Calu3 (cell line): ENCODE measurements around the gene HOXB6. TPM values are rescaled to one million over a fixed set of nuclear protein-coding genes. Genes with fewer than 3 reads are reported as not detected.

Source experiments
- BruUV-seq: library from RNA; stranded (reverse); fragments of 400-500 nt; replicated peaks from 2 replicates; lab custom pipeline; 2021; lab: Mats Ljungman, UMichigan
- CTCF ChIA-PET: fragments of 300-600 bp; sonication (Branson Sonifier 250); formaldehyde crosslinking; loops from one replicate; lab custom pipeline; 2022; ENCODE audit warnings: antibody characterized with exemption; lab: Charles Lee
- DNase-seq: peaks from one replicate; pipeline ENCODE4 v3.0.0; 2022
- H3K27ac Mint-ChIP-seq: one replicate; pipeline ENCODE4 v1.8.0; 2022; ENCODE audit warnings: mixed read lengths; ENCODE audit not compliant: unreplicated experiment
- H3K27me3 Mint-ChIP-seq: one replicate; pipeline ENCODE4 v1.8.0; 2022; ENCODE audit warnings: mixed read lengths; ENCODE audit not compliant: unreplicated experiment
- H3K36me3 Mint-ChIP-seq: one replicate; pipeline ENCODE4 v1.8.0; 2022; ENCODE audit warnings: mild to moderate bottlenecking, moderate library complexity, mixed read lengths; ENCODE audit not compliant: insufficient read depth, unreplicated experiment
- H3K4me1 Mint-ChIP-seq: one replicate; pipeline ENCODE4 v1.8.0; 2022; ENCODE audit warnings: mild to moderate bottlenecking, low read depth, mixed read lengths; ENCODE audit not compliant: unreplicated experiment
- H3K4me3 Mint-ChIP-seq: one replicate; pipeline ENCODE4 v1.8.0; 2022; ENCODE audit warnings: mild to moderate bottlenecking, low read depth, moderate library complexity, mixed read lengths; ENCODE audit not compliant: unreplicated experiment
- H3K9me3 Mint-ChIP-seq: one replicate; pipeline ENCODE4 v1.8.0; 2022; ENCODE audit warnings: low read depth, mixed read lengths; ENCODE audit not compliant: unreplicated experiment
- intact Hi-C: fragments of 100-400 bp; cut with micrococcal nuclease; formaldehyde crosslinking; loops from one replicate; pipeline ENCODE4 v1.10.0; 2022; ENCODE audit not compliant: unreplicated experiment
- total RNA-seq: library from RNA; stranded (reverse); gene quantifications from 2 replicates; pipeline ENCODE4 v1.2.3, GENCODE V29; 2022
- TF ChIP-seq, protein P1 (sequence below): fragments of 200-600 bp; IDR thresholded peaks from one replicate; pipeline ENCODE4 v1.8.0; 2022; ENCODE audit warnings: antibody characterized with exemption; ENCODE audit not compliant: unreplicated experiment

The HOXB6 gene
- total RNA-seq, 1 experiment from 2014 or later: 140 TPM

DNA sequence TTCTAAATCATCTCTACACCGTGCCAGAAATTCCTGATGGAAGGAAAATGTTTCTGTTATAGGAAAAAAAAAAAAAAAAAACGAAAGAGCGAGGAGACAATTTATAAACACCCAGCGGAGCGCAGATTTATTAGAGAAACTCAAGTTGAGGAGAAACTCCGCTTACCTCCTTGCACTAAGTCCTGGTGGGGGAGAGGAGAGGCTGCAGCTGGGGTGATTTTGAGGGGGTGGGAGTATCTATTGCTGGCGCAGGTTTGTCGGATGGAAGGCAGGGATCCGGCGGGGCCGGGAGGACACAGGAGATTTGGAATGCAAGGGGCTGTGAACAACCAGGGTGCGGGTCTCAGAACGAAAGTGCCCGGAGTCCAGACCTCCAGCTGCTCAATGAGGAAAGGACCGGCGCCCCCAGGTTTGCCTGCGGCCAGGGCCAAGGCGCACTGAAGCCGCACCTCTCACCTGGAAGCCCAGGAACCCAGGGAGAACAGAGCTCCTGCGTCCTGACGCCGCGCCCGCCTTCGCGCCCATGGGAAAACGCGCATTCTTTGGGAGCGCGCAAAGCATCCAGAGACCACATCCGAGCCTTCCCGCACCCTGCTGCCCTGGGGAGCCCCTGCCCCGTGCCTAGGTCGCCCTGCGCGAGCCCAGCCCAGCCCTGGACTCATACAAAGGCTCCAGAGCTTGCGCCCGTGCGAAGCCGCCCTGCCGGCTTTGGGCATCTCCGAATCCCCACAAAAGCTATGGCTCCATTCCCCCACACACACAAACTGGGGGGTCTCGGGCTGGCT lies 12.9 kb upstream of the HOXB6 start:
- intact Hi-C loops: loop anchor here (1.0 to 5.0 kb wide), 6 partner anchors 17 to 593 kb away; no protein-coding TSS in a partner anchor
- Mint-ChIP-seq H3K4me1 (peaks cover 64% of the 10 kb centered on the region), H3K36me3 (peaks cover 98% of the 10 kb centered on the region), H3K27me3 (peaks cover 81% of the 10 kb centered on the region), H3K27ac (peak overlapping the region; percentile 74), H3K4me3 (peak overlapping the region; percentile 88), H3K9me3 (no peaks in the 10 kb centered on the region)
- DNase-seq: no peak
- BruUV-seq: no TSS peak
- TF ChIP-seq, protein P1, sequence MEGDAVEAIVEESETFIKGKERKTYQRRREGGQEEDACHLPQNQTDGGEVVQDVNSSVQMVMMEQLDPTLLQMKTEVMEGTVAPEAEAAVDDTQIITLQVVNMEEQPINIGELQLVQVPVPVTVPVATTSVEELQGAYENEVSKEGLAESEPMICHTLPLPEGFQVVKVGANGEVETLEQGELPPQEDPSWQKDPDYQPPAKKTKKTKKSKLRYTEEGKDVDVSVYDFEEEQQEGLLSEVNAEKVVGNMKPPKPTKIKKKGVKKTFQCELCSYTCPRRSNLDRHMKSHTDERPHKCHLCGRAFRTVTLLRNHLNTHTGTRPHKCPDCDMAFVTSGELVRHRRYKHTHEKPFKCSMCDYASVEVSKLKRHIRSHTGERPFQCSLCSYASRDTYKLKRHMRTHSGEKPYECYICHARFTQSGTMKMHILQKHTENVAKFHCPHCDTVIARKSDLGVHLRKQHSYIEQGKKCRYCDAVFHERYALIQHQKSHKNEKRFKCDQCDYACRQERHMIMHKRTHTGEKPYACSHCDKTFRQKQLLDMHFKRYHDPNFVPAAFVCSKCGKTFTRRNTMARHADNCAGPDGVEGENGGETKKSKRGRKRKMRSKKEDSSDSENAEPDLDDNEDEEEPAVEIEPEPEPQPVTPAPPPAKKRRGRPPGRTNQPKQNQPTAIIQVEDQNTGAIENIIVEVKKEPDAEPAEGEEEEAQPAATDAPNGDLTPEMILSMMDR: no peak
- CTCF ChIA-PET: interaction anchor here (0.9 to 2.0 kb wide), 11 partner anchors 16 to 592 kb away, joined by 3 to 15 read pairs (median 7); no protein-coding TSS in a partner anchor

DNA sequence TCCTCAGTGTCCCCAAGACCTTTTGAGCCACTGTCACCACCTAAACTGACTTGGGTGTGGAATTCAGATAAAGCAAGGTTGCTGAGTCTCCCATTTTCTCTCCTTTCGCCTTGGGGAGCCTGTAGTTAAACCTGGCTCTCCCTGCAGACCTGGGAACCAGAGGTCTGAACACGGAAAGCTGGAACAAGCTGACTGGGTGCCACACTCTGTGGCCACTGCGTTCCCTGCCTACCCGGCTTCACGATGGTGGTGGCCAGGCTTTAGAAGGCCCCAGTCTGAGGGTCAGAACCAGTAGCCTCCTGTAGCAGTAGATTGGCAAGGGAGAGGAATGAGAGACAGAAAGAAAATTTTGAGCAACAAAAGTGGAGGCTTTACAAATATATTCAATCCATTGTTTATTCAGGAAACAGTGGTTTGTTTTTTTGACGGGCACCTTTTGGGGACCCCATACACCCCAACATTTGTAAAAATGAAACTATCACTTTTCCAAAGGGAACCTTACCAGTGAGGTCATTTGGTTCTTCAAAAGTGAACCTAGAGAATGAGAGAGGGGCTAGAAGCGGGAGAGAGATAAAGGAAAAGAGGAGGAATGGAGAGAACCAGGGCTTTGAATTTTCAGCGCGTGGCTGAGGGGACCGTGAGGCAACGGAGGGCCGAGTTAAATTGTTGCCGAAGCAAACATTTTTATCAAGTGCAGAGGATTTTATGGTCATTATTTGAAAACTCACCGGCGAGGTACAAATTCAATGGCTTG lies 12.1 kb upstream of the HOXB6 start:
- CTCF ChIA-PET: interaction anchor here (1.0 to 2.9 kb wide), 6 partner anchors 16 to 354 kb away, joined by 5 to 15 read pairs (median 8); no protein-coding TSS in a partner anchor
- BruUV-seq: no TSS peak
- TF ChIP-seq, protein P1: no peak
- Mint-ChIP-seq H3K27me3 (peaks cover 73% of the 10 kb centered on the region), H3K4me1 (peaks cover 56% of the 10 kb centered on the region), H3K9me3 (no peaks in the 10 kb centered on the region), H3K4me3 (peak overlapping the region; percentile 88), H3K36me3 (peaks cover 98% of the 10 kb centered on the region), H3K27ac (peak overlapping the region; percentile 74)
- no peak for DNase-seq
- intact Hi-C loops: loop anchor here (5.0 kb wide), 1 partner anchor 310 kb away; no protein-coding TSS in a partner anchor

DNA sequence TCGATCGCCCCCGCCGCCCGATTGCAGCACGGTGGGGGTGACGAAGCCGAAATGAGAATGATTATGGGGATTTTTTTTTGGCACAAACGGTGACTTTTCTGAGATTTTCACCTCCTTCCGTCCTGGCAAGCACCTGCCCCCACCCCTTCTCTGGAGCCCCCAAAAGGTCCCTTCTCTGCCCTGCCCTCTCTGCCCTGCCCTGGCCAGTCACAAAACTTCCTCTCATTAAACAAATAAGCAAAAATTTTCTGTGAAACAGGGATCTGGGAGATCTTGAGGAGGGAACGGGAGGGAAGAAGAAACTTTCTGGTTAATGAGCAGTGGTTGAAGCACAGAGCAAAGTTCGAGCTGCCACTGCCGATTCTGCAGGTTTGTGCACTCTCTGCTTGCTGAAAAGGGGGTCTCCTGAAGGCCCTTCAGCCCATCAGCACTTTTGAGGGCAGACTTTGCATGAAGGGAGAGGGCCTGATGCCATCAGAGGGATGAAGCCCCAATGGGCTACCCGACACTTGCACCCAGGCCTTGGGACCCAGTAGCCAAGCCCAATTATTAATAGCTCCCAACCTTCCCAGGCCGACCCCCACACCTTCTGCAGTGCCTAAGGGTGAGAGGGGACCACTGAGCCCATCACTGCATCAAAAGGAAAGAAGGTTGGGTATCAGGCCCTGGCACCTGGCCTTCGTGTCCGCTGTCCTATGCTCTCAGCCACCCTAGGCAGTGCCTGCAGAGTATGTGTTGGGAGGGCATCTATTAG lies 11.4 kb upstream of the HOXB6 start:
- no peak for DNase-seq
- peaks cover 66% of the 10 kb centered on the region for H3K27me3 Mint-ChIP-seq
- TF ChIP-seq, protein P1: no peak

More for the DNA sequence above, 11.4 kb upstream of the HOXB6 start:
- BruUV-seq: no TSS peak
- peak overlapping the region; percentile 74 for H3K27ac Mint-ChIP-seq
- H3K36me3 Mint-ChIP-seq: peaks cover 98% of the 10 kb centered on the region
- peak overlapping the region; percentile 88 for H3K4me3 Mint-ChIP-seq
- CTCF ChIA-PET: interaction anchor here (0.9 to 2.9 kb wide), 5 partner anchors 15 to 353 kb away, joined by 3 to 10 read pairs (median 6); no protein-coding TSS in a partner anchor
- peaks cover 49% of the 10 kb centered on the region for H3K4me1 Mint-ChIP-seq
- intact Hi-C loops: loop anchor here (5.0 kb wide), 1 partner anchor 309 kb away; no protein-coding TSS in a partner anchor
- H3K9me3 Mint-ChIP-seq: no peaks in the 10 kb centered on the region
